Effector memory CD4-positive, alpha-beta T cell (primary cell): ENCODE results near the gene SLC22A7.

Experiments used
- DNase-seq, 3 donors: peaks; one replicate each; pipeline ENCODE4 v3.0.0-alpha.2; 2020
- H3K27ac ChIP-seq: 2 replicates; pipeline ENCODE4 v1.7.0; 2013; ENCODE audit warnings: mild to moderate bottlenecking, low read length, moderate library complexity; ENCODE audit not compliant: insufficient read depth, poor library complexity, severe bottlenecking
- H3K27me3 ChIP-seq: replicated peaks from 2 replicates; pipeline ENCODE4 v1.7.0; 2013; ENCODE audit warnings: mild to moderate bottlenecking, low read length; ENCODE audit not compliant: insufficient read depth, control insufficient read depth, poor library complexity, severe bottlenecking
- H3K36me3 ChIP-seq: 2 replicates; pipeline ENCODE4 v1.7.0; 2013; ENCODE audit warnings: mild to moderate bottlenecking, low read length, moderate library complexity; ENCODE audit not compliant: control insufficient read depth, insufficient read depth
- H3K4me1 ChIP-seq: 2 replicates; pipeline ENCODE4 v1.7.0; 2013; ENCODE audit warnings: low read length, mild to moderate bottlenecking; ENCODE audit not compliant: control insufficient read depth, insufficient read depth, poor library complexity, severe bottlenecking
- H3K4me3 ChIP-seq: 2 replicates; pipeline ENCODE4 v1.7.0; 2013; ENCODE audit warnings: low read length, low read depth, mild to moderate bottlenecking; ENCODE audit not compliant: insufficient read depth, poor library complexity, severe bottlenecking
- H3K9me3 ChIP-seq: 2 replicates; pipeline ENCODE4 v1.7.0; 2013; ENCODE audit warnings: mild to moderate bottlenecking, low read length, moderate library complexity; ENCODE audit not compliant: control insufficient read depth

Gene SLC22A7

DNA sequence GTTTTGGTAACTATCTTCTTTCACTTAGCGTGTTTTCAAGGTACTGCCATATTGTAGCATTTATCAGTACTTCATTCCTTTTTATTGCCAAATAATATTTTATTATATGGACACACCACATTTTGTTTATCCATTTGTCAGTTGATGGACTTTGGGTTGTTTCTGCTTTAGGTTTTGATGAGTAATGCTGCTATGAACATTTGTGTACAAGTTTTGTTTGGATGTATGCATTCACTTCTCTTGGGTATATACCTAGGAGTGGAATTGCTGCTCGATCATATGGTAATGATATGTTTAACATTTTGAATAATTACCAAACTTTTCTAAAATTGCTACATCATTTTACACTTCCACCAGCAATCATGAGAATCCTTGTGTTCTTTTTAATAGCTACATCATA, 6.4 kb upstream of the SLC22A7 start:
- Histone ChIP-seq H3K27ac (no peak overlapping the region), H3K36me3 (no peaks in the 10 kb centered on the region), H3K27me3 (no peaks in the 10 kb centered on the region), H3K4me3 (no peak overlapping the region), H3K9me3 (no peaks in the 10 kb centered on the region), H3K4me1 (no peaks in the 10 kb centered on the region)
- no peak for DNase-seq

DNA sequence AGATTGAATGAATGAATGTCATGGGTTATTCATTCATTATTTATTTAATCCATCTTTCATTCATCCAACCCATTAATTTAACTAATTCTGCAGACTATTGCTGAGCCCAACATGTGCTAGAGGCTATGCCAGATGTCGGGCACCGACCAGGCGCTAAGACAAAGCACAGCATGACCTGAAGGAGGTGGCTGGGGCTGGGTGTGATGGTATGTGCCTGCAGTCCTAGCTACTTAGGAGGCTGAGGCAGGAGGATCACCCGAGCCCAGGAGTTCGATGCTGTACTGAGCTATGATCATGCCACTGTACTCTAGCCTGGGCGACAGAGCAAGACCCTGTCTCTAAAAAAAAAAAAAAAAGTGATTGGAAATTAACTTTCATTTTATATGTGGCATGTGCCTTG, 5.7 kb upstream of the SLC22A7 start:
- no peaks in the 10 kb centered on the region for H3K36me3 ChIP-seq
- H3K27me3 ChIP-seq = no peaks in the 10 kb centered on the region
- no peak overlapping the region for H3K27ac ChIP-seq
- H3K4me3 ChIP-seq = no peak overlapping the region
- H3K4me1 ChIP-seq = no peaks in the 10 kb centered on the region
- DNase-seq = no peak
- no peaks in the 10 kb centered on the region for H3K9me3 ChIP-seq

DNA sequence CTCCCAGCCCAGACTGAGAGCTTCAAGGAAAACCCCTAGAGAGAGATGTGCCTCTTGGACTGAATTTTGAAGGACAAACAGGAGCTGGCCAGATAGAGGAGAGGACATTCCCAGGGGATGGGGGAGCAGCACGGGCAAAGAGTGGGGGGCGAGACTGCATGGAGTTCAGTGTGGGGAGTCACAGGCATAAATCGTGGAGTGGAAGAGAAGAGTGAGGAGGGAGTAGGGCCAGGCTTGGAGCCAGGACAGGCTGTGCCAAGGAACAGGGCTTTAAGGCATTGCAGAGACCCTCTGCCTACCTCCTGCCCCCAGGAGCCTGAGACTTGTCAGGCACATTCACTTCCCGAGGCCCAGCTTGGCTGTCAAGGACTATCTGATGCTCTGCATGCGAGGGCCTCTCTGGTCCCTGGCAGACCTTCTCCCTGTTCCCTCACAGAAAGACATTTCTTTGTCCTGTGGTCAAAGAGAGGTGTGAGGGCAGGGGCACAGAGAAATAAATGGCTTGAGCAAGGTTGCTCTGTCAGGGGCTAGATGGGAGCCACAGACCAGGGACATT, 5.2 kb upstream of the SLC22A7 start:
- DNase-seq = no peak
- H3K27ac ChIP-seq = no peak overlapping the region
- H3K4me3 ChIP-seq = no peak overlapping the region
- H3K36me3 ChIP-seq = no peaks in the 10 kb centered on the region
- no peaks in the 10 kb centered on the region for H3K9me3 ChIP-seq
- H3K27me3 ChIP-seq = no peaks in the 10 kb centered on the region
- H3K4me1 ChIP-seq = no peaks in the 10 kb centered on the region

DNA sequence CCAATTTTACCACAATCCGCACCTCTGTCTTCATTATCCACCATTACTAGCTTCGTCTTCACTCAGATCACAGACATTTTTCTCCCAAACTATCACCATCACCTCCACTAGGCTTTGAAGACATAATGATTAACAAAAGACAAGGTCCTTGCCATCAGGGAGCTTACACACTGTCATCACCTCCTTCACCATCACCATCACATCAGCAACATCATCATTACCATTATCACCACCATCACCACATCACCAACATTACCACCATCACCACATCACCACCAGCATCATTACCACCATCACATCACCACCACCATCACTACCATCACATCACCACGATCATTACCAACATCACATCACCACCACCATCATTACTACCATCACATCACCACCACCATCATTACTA, 4.4 kb upstream of the SLC22A7 start:
- Histone ChIP-seq H3K36me3 (no peaks in the 10 kb centered on the region), H3K4me1 (no peaks in the 10 kb centered on the region), H3K4me3 (no peak overlapping the region), H3K9me3 (no peaks in the 10 kb centered on the region), H3K27ac (no peak overlapping the region), H3K27me3 (no peaks in the 10 kb centered on the region)
- DNase-seq = no peak

DNA sequence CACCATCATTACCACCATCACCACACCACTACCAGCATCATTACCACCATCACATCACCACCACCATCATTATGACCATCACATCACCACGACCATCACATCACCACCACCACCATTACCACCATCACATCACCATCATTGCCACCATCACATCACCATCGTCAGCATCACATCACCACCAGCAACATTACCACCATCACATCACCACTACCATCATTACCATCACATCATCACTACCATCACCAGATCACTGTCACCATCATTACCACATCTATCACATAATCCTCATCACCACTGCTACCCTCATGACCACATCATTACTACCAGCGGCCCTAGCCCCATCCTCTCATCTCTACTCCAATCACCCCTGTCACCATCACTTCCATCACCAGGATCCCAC, 3.5 kb upstream of the SLC22A7 start:
- H3K27me3 ChIP-seq = no peaks in the 10 kb centered on the region
- no peaks in the 10 kb centered on the region for H3K36me3 ChIP-seq
- no peak for DNase-seq
- no peak overlapping the region for H3K27ac ChIP-seq
- H3K9me3 ChIP-seq = no peaks in the 10 kb centered on the region
- no peaks in the 10 kb centered on the region for H3K4me1 ChIP-seq
- no peak overlapping the region for H3K4me3 ChIP-seq

DNA sequence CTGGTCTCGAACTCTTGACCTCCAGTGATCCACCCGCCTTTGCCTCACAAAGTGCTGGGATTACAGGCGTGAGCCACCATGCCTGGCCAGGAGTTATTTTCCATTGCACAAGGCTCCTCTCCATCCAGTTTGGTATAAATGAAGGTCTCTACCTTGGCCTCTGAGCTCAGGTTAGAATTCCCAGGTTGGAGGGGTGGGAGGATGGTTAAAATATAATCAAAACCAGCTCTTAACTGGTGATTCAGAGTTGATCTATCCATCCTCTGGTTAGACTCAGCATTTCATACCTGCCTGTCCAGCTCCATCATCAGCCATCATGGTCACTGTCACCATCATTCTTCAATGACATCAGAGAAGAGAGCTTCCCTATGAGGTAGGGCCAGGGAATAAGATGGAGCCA, 2.6 kb upstream of the SLC22A7 start:
- Histone ChIP-seq H3K4me3 (no peak overlapping the region), H3K9me3 (no peaks in the 10 kb centered on the region), H3K27me3 (no peaks in the 10 kb centered on the region), H3K4me1 (no peaks in the 10 kb centered on the region), H3K27ac (no peak overlapping the region), H3K36me3 (no peaks in the 10 kb centered on the region)
- no peak for DNase-seq

DNA sequence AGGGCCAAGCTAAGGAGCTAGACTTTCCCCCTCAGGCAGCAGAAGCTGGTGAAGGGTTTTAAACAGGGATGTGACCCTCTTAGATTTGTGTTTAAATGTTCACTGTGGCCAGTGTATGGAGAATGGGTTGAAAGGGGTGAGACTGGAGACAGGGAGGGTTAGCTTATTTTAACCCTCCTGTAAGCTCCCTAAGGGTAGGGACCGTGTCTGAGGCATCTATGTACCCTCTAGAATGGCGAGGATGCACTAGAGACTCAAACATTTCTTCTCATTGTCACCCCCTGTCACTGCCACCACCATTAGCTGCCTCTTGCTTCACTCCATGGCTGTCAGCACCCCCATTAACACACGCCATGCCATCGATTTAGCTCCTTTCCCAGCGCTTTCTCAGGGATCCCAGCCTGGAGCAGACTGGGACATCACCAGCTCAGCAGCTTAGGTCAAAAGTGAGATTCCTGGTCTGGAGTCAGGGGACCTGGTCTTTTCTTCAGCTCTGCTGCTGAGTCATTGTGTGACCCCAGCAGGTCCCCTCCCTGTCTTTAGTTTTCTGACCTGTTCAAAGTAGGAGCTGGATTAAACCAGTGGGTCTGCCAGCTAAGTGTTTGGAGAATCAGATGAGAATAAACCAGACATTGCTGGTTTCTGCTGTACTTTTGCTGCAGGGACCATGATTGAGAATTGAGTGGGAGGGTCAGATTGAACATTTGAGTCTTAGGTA, 1.1 kb upstream of the SLC22A7 start:
- H3K4me3 ChIP-seq = no peak overlapping the region
- H3K9me3 ChIP-seq = no peaks in the 10 kb centered on the region
- no peak overlapping the region for H3K27ac ChIP-seq
- H3K36me3 ChIP-seq = no peaks in the 10 kb centered on the region
- no peaks in the 10 kb centered on the region for H3K27me3 ChIP-seq
- H3K4me1 ChIP-seq = no peaks in the 10 kb centered on the region
- DNase-seq = no peak

DNA sequence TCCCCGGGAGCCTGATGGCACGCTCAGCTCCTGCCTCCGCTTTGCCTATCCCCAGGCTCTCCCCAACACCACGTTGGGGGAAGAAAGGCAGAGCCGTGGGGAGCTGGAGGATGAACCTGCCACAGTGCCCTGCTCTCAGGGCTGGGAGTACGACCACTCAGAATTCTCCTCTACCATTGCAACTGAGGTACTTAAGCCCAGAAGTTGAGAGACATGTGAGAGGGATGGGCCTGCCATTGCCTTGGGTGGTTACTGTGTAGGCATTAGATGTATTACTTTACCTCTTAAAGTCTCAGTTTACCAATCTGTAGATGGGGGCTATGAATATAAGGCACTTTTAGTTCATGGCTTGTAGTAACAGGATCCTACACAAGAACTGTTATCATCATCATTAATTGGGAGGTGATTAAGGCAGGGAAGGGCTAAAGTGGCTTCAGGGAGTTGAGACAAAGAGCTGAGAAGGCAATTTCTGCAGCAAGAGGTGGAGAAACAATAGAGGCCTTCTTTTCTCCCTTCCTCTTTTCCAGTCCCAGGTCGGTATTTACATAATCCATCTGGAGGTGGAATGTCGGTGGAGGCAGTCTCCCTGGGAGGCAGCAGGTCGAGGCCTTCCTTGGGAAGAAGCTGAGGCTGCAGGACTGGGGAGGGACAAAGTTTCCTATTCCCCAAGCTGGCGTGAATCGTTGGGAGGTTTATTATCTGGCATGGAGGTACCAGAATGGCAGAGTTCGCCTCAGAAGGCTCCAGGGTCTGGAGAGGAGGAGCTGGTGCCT, 691 bp downstream of the SLC22A7 start:
- H3K4me3 ChIP-seq = no peak overlapping the region

DNA sequence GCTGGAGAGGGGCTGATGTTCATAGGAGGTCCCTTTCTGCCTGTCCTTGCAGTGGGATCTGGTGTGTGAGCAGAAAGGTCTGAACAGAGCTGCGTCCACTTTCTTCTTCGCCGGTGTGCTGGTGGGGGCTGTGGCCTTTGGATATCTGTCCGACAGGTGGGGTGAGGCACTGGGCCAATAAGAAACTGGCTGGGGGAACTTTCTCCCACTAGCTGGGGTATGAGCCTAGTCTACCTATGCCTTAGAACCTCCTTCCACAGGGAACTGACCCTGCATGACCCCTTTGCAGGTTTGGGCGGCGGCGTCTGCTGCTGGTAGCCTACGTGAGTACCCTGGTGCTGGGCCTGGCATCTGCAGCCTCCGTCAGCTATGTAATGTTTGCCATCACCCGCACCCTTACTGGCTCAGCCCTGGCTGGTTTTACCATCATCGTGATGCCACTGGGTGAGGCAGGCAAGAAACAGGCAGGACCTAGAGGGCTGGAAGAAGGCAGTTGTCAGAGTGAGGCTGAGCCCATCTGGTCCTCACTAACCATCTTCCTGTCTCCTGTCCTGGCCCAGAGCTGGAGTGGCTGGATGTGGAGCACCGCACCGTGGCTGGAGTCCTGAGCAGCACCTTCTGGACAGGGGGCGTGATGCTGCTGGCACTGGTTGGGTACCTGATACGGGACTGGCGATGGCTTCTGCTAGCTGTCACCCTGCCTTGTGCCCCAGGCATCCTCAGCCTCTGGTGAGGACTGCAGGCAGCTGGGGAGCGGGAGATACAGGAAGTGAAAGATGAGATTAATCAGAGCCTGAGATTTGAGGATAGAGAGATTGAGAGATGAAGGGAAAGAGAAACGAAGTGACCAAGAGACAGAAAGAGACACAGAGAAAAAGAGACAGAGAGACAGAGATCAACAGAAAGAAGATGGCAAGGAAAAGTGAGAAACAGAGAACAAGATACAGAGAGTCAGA, 1.6 kb downstream of the SLC22A7 start:
- no peaks in the 10 kb centered on the region for H3K4me1 ChIP-seq
- no peaks in the 10 kb centered on the region for H3K9me3 ChIP-seq
- no peak for DNase-seq
- H3K27ac ChIP-seq = no peak overlapping the region
- H3K4me3 ChIP-seq = no peak overlapping the region
- no peaks in the 10 kb centered on the region for H3K36me3 ChIP-seq
- H3K27me3 ChIP-seq = no peaks in the 10 kb centered on the region

More for the DNA sequence above, 691 bp downstream of the SLC22A7 start:
- Histone ChIP-seq H3K4me1 (no peaks in the 10 kb centered on the region), H3K27me3 (no peaks in the 10 kb centered on the region), H3K9me3 (no peaks in the 10 kb centered on the region), H3K36me3 (no peaks in the 10 kb centered on the region), H3K27ac (no peak overlapping the region)
- DNase-seq = no peak
